ENCODE data around the gene MRPL4. TPM values are rescaled to one million over a fixed set of nuclear protein-coding genes. Genes with fewer than 3 reads are reported as not detected.
"Not testable (repeated sequence)": the region's sequence is repeated elsewhere in the genome, so short reads cannot be mapped to it uniquely, and the experiment has no call there.

The MRPL4 gene
- total and polyA plus RNA-seq, 2 experiments from 2014 or later: 40.1 to 51.4 TPM

DNA sequence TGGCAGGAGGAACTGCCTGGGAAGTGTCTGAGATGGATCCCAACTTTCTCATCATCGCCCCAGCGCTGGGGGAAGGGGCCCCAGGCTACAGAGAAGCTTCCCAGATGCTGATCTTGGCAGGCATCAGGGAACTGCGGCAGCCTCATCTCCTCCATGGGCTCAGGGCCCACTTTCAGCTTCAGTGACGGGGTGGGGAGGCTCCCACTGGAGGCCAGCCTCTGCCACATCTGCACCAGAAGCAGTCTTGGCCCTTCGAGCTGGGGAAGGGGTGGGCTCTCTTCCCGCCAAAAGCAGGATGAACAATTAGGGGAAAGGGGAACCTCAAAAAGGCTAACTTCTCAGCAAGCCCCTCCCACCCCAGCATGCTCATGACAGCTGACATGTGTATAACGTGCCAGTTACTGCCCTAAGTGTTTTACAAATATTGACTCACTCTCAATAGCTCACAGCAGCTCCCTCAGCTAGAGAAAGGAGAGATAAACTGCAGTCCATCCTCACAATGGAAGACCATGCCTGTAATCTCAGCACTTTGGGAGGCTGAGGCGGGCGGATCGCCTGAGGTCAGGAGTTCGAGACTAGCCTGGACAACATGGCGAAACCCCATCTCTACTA, 13.7 kb upstream of the MRPL4 start:
- Histone ChIP-seq H3K4me1 (ENCODE audit: insufficient read depth) (peaks cover 4% of the 10 kb centered on the region), H3K79me2 (no peaks in the 10 kb centered on the region), H3K27ac (peak overlapping the region; percentile 44), H2AFZ (no peak overlapping the region), H4K20me1 (ENCODE audit: insufficient read depth, poor library complexity, severe bottlenecking) (no peaks in the 10 kb centered on the region), H3K4me3 (no peak overlapping the region), H3K4me2 (no peak overlapping the region), H3K9me3 (ENCODE audit: low read depth) (no peaks in the 10 kb centered on the region), H3K36me3 (replicated peaks; ENCODE audit: insufficient read depth, low read depth) (no peaks in the 10 kb centered on the region), H3K9me2 (replicated peaks; ENCODE audit: insufficient read depth) (no peaks in the 10 kb centered on the region), H3K27me3 (no peaks in the 10 kb centered on the region)
- TF ChIP-seq, protein P1, sequence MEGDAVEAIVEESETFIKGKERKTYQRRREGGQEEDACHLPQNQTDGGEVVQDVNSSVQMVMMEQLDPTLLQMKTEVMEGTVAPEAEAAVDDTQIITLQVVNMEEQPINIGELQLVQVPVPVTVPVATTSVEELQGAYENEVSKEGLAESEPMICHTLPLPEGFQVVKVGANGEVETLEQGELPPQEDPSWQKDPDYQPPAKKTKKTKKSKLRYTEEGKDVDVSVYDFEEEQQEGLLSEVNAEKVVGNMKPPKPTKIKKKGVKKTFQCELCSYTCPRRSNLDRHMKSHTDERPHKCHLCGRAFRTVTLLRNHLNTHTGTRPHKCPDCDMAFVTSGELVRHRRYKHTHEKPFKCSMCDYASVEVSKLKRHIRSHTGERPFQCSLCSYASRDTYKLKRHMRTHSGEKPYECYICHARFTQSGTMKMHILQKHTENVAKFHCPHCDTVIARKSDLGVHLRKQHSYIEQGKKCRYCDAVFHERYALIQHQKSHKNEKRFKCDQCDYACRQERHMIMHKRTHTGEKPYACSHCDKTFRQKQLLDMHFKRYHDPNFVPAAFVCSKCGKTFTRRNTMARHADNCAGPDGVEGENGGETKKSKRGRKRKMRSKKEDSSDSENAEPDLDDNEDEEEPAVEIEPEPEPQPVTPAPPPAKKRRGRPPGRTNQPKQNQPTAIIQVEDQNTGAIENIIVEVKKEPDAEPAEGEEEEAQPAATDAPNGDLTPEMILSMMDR (IDR thresholded peaks at IDR 0.05; ENCODE audit: poor library complexity): no peak
- TF ChIP-seq EZH2phosphoT487 (IDR thresholded peaks at IDR 0.05; ENCODE audit: low read depth, severe bottlenecking, unreplicated experiment) (no peak), EZH2 (IDR thresholded peaks at IDR 0.05; ENCODE audit: borderline replicate concordance) (no peak)
- 47% methylated on average over 12 of the region's 12 CpGs for WGBS (ENCODE audit: low lambda C conversion rate, missing lambda C conversion rate)
- DNase-seq (ENCODE audit: low spot score): peak; percentile 78

DNA sequence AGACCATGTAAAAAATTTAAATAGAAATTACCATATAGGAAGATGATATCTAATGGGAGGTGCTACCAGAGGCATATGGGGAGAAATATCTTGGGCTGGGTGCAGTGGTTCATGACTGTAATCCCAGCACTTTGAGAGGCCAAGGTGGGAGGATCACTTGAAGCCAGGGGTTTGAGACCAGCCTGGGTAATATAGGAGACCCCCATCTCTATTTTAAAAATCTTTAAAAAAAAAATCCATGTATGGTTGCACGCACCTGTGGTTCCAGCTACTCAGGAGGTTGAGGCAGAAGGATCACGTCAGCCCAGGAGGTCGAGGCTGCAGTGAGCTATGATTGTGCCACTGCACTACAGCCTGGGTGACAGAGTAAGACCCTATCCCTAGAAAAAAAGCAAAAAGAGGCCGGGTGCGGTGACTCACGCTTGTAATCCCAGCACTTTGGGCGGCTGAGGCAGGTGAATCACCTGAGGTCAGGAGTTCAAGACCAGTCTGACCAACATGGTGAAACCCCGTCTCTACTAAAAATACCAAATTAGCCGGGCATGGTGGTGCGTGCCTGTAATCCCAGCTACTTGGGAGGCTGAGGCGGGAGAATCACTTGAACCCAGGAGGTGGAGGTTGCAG, 10.1 kb upstream of the MRPL4 start:
- not testable (repeated sequence) for H2AFZ ChIP-seq

DNA sequence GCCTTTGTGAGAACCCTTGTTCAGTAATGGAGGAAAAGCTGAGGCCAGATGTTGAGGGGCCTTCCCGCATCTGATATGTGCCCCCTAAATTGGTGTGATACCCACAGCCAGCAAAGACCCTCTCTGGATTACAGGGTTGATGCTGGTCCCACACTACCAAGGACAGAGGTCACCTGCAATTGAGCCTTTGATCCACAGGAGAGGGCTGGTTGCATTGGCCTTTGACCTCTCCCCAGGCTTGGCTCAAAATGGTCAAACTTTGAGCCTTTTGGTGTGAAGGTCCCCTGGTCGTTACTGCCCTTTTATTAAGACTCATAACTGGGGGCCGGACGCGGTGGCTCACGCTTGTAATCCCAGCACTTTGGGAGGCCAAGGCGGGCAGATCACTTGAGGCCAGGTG, 8.4 kb upstream of the MRPL4 start:
- Histone ChIP-seq H3K4me3 (no peak overlapping the region), H2AFZ (no peak overlapping the region), H3K79me2 (no peaks in the 10 kb centered on the region), H4K20me1 (ENCODE audit: insufficient read depth, poor library complexity, severe bottlenecking) (no peaks in the 10 kb centered on the region), H3K9me2 (replicated peaks; ENCODE audit: insufficient read depth) (no peaks in the 10 kb centered on the region), H3K27ac (no peak overlapping the region), H3K27me3 (no peaks in the 10 kb centered on the region), H3K4me1 (ENCODE audit: insufficient read depth) (no peaks in the 10 kb centered on the region), H3K9me3 (ENCODE audit: low read depth) (no peaks in the 10 kb centered on the region), H3K36me3 (replicated peaks; ENCODE audit: insufficient read depth, low read depth) (no peaks in the 10 kb centered on the region), H3K4me2 (no peak overlapping the region)
- TF ChIP-seq, protein P1 (IDR thresholded peaks at IDR 0.05; ENCODE audit: poor library complexity): no peak
- no peak for TF ChIP-seq EZH2phosphoT487 (IDR thresholded peaks at IDR 0.05; ENCODE audit: low read depth, severe bottlenecking, unreplicated experiment)
- TF ChIP-seq EZH2 (IDR thresholded peaks at IDR 0.05; ENCODE audit: borderline replicate concordance): no peak
- no peak for DNase-seq (ENCODE audit: low spot score)
- 93% methylated on average over 7 of the region's 7 CpGs for WGBS (ENCODE audit: low lambda C conversion rate, missing lambda C conversion rate)

More for the DNA sequence above, 10.1 kb upstream of the MRPL4 start:
- not testable (repeated sequence) for H4K20me1 ChIP-seq (ENCODE audit: insufficient read depth, poor library complexity, severe bottlenecking); H3K4me1 ChIP-seq (ENCODE audit: insufficient read depth); H3K27ac ChIP-seq; H3K9me2 ChIP-seq (replicated peaks; ENCODE audit: insufficient read depth); H3K79me2 ChIP-seq; H3K4me2 ChIP-seq; H3K4me3 ChIP-seq; H3K27me3 ChIP-seq; DNase-seq (ENCODE audit: low spot score); H3K9me3 ChIP-seq (ENCODE audit: low read depth); H3K36me3 ChIP-seq (replicated peaks; ENCODE audit: insufficient read depth, low read depth)
- WGBS (ENCODE audit: low lambda C conversion rate, missing lambda C conversion rate): 93% methylated on average over 11 of the region's 11 CpGs

DNA sequence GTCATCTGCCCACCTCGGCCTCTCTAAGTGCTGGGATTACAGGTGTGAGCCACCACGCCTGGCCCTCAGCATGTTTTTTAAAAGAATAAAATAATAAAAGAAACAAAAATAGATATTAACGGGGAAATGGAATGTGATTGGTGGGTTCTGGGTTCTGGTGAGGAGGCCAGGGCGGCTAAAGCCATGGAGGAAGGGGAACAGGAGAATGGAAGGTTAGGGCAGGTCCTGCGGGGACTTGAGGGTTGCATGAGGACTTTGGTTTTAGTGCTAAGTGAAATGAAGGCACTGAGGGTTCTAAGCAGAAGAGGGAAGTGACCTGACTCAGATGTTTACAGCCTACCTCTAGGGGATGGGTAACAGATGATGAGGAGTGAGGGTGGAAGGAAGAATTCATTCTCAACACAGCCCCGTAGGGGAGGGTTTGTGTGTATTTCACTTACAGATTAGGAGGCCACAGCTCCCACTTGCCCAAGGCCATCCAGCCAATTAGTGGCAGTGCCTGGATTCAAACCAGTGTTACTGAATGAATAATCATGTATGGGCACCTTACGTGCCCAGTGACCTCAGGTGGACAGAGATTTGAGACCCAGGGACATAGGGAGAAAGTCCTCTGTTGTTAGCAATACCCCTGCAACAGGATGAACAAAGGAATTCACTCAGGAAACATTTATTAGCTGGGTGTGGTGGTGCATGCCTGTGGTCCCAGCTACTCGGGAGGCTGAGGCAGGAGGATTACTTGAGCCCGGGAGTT, 6.7 kb upstream of the MRPL4 start:
- Histone ChIP-seq H3K36me3 (replicated peaks; ENCODE audit: insufficient read depth, low read depth) (no peaks in the 10 kb centered on the region), H4K20me1 (ENCODE audit: insufficient read depth, poor library complexity, severe bottlenecking) (no peaks in the 10 kb centered on the region), H3K9me3 (ENCODE audit: low read depth) (no peaks in the 10 kb centered on the region), H3K27ac (no peak overlapping the region), H3K4me1 (ENCODE audit: insufficient read depth) (no peaks in the 10 kb centered on the region), H3K79me2 (no peaks in the 10 kb centered on the region), H2AFZ (no peak overlapping the region), H3K4me3 (no peak overlapping the region), H3K27me3 (no peaks in the 10 kb centered on the region), H3K4me2 (no peak overlapping the region), H3K9me2 (replicated peaks; ENCODE audit: insufficient read depth) (no peaks in the 10 kb centered on the region)
- no peak for TF ChIP-seq EZH2 (IDR thresholded peaks at IDR 0.05; ENCODE audit: borderline replicate concordance)
- no peak for TF ChIP-seq EZH2phosphoT487 (IDR thresholded peaks at IDR 0.05; ENCODE audit: low read depth, severe bottlenecking, unreplicated experiment)
- TF ChIP-seq, protein P1 (IDR thresholded peaks at IDR 0.05; ENCODE audit: poor library complexity): no peak
- 81% methylated on average over 9 of the region's 9 CpGs for WGBS (ENCODE audit: low lambda C conversion rate, missing lambda C conversion rate)
- no peak for DNase-seq (ENCODE audit: low spot score)

Data from hepatocyte (in vitro differentiated cells).